ENCODE data around the gene TTC33. TPM values are rescaled to one million over a fixed set of nuclear protein-coding genes. Genes with fewer than 3 reads are reported as not detected.
"Not testable (repeated sequence)": the region's sequence is repeated elsewhere in the genome, so short reads cannot be mapped to it uniquely, and the experiment has no call there.

Gene TTC33
- total and polyA plus RNA-seq, 2 donors (not counting 1 experiment from before 2014, with no cell fraction given): 2.1 to 15.8 TPM

- Histone ChIP-seq H3K4me1 (ENCODE audit: control insufficient read depth in 2 of 2, insufficient read depth in 2 of 2, low read length in 2 of 2) (peaks cover 15 to 23% of the 10 kb centered on the region in 2 donors), H3K79me2 (ENCODE audit: control insufficient read depth, insufficient read depth, low read length) (peaks cover 81% of the 10 kb centered on the region), H4K20me1 (ENCODE audit: control insufficient read depth, insufficient read depth, low read length, poor library complexity, severe bottlenecking) (peaks cover 53% of the 10 kb centered on the region)
- H3K27ac ChIP-seq (ENCODE audit: low read length in 2 of 2); H3K9me3 ChIP-seq (ENCODE audit: control extremely low read depth in 1 of 3, control insufficient read depth in 2 of 3, insufficient read depth in 1 of 3, low read length in 2 of 3); H3K9ac ChIP-seq (ENCODE audit: low read length); H3K4me2 ChIP-seq (replicated peaks; ENCODE audit: low read depth, low read length, poor library complexity, severe bottlenecking); H3K9me3 Mint-ChIP-seq (ENCODE audit: insufficient read depth); H3K27ac Mint-ChIP-seq; intact Hi-C loops (cut with micrococcal nuclease); CTCF ChIA-PET; POLR2A ChIA-PET; H2AFZ ChIP-seq (ENCODE audit: insufficient read depth, low read depth, low read length, poor library complexity, severe bottlenecking); DNase-seq; H3K4me3 ChIP-seq (ENCODE audit: control extremely low read depth in 1 of 5, extremely low read depth in 1 of 5, insufficient read depth in 1 of 5, low read depth in 2 of 5, low read length in 4 of 5); H3K27me3 Mint-ChIP-seq; ATAC-seq (ENCODE audit: low read depth); H3K27me3 ChIP-seq (replicated peaks in 1 of 4; ENCODE audit: control extremely low read depth in 1 of 4, control insufficient read depth in 3 of 4, insufficient read depth in 4 of 4, low read length in 3 of 4); H3K36me3 ChIP-seq (replicated peaks in 1 of 2; ENCODE audit: control extremely low read depth in 1 of 2, control insufficient read depth in 1 of 2, extremely low read depth in 1 of 2, insufficient read depth in 2 of 2, low read length in 1 of 2): not testable (repeated sequence)
- Mint-ChIP-seq H3K4me3 (peak overlapping the region; percentile 12), H3K4me1 (peaks cover 58% of the 10 kb centered on the region)
- no CpG with 5 or more reads among the region's 3 CpGs for WGBS (ENCODE audit: insufficient coverage)
Observed at GRCh38 chr5:40794877-40795276, 39.1 kb upstream of the TTC33 start.

- H3K27me3 ChIP-seq (replicated peaks in 1 of 4; ENCODE audit: control extremely low read depth in 1 of 4, control insufficient read depth in 3 of 4, insufficient read depth in 4 of 4, low read length in 3 of 4); H3K9me3 ChIP-seq (ENCODE audit: control extremely low read depth in 1 of 3, control insufficient read depth in 2 of 3, insufficient read depth in 1 of 3, low read length in 2 of 3); H3K27me3 Mint-ChIP-seq; DNase-seq; H3K27ac ChIP-seq (ENCODE audit: low read length in 2 of 2); H3K4me3 ChIP-seq (ENCODE audit: control extremely low read depth in 1 of 5, extremely low read depth in 1 of 5, insufficient read depth in 1 of 5, low read depth in 2 of 5, low read length in 4 of 5); ATAC-seq (ENCODE audit: low read depth); H3K4me2 ChIP-seq (replicated peaks; ENCODE audit: low read depth, low read length, poor library complexity, severe bottlenecking); H3K9ac ChIP-seq (ENCODE audit: low read length); intact Hi-C loops (cut with micrococcal nuclease); H3K36me3 ChIP-seq (replicated peaks in 1 of 2; ENCODE audit: control extremely low read depth in 1 of 2, control insufficient read depth in 1 of 2, extremely low read depth in 1 of 2, insufficient read depth in 2 of 2, low read length in 1 of 2); H2AFZ ChIP-seq (ENCODE audit: insufficient read depth, low read depth, low read length, poor library complexity, severe bottlenecking); POLR2A ChIA-PET; CTCF ChIA-PET; H3K27ac Mint-ChIP-seq; H3K4me3 Mint-ChIP-seq; H3K9me3 Mint-ChIP-seq (ENCODE audit: insufficient read depth): not testable (repeated sequence)
- Histone ChIP-seq H4K20me1 (ENCODE audit: control insufficient read depth, insufficient read depth, low read length, poor library complexity, severe bottlenecking) (peaks cover 54% of the 10 kb centered on the region), H3K4me1 (ENCODE audit: control insufficient read depth in 2 of 2, insufficient read depth in 2 of 2, low read length in 2 of 2) (peaks cover 15 to 22% of the 10 kb centered on the region in 2 donors), H3K79me2 (ENCODE audit: control insufficient read depth, insufficient read depth, low read length) (peaks cover 83% of the 10 kb centered on the region)
- peaks cover 62% of the 10 kb centered on the region for H3K4me1 Mint-ChIP-seq
Observed at GRCh38 chr5:40794340-40794739, 38.6 kb upstream of the TTC33 start.

GRCh38 chr5:40792691-40793090 lies 36.9 kb upstream of the TTC33 start:
- DNase-seq; H3K4me2 ChIP-seq (replicated peaks; ENCODE audit: low read depth, low read length, poor library complexity, severe bottlenecking); H3K9ac ChIP-seq (ENCODE audit: low read length); intact Hi-C loops (cut with micrococcal nuclease); H3K9me3 ChIP-seq (ENCODE audit: control extremely low read depth in 1 of 3, control insufficient read depth in 2 of 3, insufficient read depth in 1 of 3, low read length in 2 of 3); ATAC-seq (ENCODE audit: low read depth); H3K4me3 ChIP-seq (ENCODE audit: control extremely low read depth in 1 of 5, extremely low read depth in 1 of 5, insufficient read depth in 1 of 5, low read depth in 2 of 5, low read length in 4 of 5); CTCF ChIA-PET; H2AFZ ChIP-seq (ENCODE audit: insufficient read depth, low read depth, low read length, poor library complexity, severe bottlenecking); H3K27ac Mint-ChIP-seq; H3K9me3 Mint-ChIP-seq (ENCODE audit: insufficient read depth); H3K4me3 Mint-ChIP-seq; H3K27me3 ChIP-seq (replicated peaks in 1 of 4; ENCODE audit: control extremely low read depth in 1 of 4, control insufficient read depth in 3 of 4, insufficient read depth in 4 of 4, low read length in 3 of 4); H3K36me3 ChIP-seq (replicated peaks in 1 of 2; ENCODE audit: control extremely low read depth in 1 of 2, control insufficient read depth in 1 of 2, extremely low read depth in 1 of 2, insufficient read depth in 2 of 2, low read length in 1 of 2); H3K27ac ChIP-seq (ENCODE audit: low read length in 2 of 2); H3K27me3 Mint-ChIP-seq; POLR2A ChIA-PET: not testable (repeated sequence)
- peaks cover 63% of the 10 kb centered on the region for H3K4me1 Mint-ChIP-seq
- Histone ChIP-seq H3K79me2 (ENCODE audit: control insufficient read depth, insufficient read depth, low read length) (peaks cover 89% of the 10 kb centered on the region), H3K4me1 (ENCODE audit: control insufficient read depth in 2 of 2, insufficient read depth in 2 of 2, low read length in 2 of 2) (peaks cover 8 to 15% of the 10 kb centered on the region in 2 donors), H4K20me1 (ENCODE audit: control insufficient read depth, insufficient read depth, low read length, poor library complexity, severe bottlenecking) (peaks cover 67% of the 10 kb centered on the region)
- WGBS (ENCODE audit: insufficient coverage): no CpG with 5 or more reads among the region's 10 CpGs
